ENCODE measurements around the gene MXD4.
"Not testable (repeated sequence)": the region's sequence is repeated elsewhere in the genome, so short reads cannot be mapped to it uniquely, and the experiment has no call there.

Gene MXD4

DNA sequence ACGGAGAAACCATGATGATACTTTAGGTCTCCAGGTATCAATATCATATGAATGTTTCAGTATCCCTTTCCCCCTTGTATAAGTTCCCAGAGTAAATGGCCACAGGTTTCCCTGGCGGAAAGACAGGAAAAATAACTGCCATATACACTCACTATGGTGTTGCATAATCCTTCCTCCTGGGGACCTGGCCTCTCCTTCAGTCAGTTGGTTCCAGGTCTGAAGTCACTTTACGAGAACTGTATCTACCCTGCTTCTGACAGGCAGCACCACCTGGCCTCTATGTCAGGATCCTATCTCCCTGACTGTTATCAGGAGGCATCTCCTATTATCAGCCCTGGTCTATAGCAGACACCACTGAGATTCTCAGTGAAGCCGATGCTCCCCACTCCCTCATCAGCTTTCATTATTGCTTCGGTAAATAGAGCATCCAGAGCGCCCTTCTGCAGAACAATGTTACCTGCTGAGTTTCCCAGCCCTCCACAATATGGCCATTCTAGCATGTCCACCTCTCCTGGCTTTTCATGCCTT is 42.6 kb downstream of the MXD4 start:
- no peak for DNase-seq

DNA sequence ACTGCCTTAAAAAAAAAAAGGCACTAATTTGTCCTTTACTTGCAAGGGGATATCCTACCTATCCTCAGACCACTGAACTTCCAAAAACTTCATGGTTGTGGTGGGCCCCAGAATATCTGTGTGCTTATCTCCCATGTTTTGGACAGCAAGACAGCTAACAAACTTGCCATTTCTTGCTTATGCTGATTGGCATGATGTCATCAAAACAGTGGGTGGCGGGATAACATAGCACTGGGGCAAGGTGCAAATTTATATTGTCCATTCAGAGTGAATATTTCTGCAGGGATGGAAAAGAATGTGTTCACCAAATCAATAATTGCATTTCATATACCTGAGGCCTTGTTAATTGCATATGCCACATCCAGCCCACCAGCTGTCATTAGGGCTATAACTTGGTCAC is 43.5 kb downstream of the MXD4 start:
- DNase-seq: no peak

DNA sequence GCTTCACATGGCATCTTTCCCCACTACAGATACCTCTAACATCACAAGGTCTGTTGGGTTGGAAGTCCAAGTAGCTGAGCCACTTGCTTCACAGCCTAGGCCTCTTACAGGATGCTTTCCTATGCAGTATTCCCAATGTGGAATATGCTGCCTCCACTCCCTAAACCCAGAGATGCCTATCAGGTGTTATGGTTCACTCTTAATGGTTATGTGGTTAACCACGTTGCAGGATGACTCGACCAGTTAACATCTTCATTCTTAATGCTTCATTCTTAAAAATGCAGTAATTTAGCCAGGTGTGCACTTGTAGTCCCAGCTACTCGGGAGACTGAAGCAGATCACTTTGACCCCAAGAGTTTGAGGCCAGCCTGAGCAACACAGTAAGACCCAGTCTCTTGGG is 44.2 kb downstream of the MXD4 start:
- peak; percentile 11 for DNase-seq

DNA sequence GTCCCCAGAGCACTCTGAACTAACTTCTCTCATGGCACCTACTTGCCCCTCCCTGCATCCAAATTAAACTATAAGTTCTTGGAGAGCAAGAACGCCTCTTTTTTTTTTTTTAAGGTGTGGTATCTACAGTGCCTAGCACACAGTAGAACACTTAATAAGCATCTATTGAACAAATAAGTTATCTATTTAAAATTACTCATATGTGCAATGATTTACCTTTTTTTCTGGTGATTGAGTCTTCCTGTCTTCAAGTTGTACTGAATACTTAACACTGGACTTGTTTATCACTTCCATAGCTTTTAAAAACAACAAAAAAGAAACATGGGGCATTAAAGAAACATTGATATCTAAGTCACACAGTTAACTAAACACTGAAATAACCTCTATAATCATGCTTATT is 49.1 kb downstream of the MXD4 start:
- DNase-seq: no peak

DNA sequence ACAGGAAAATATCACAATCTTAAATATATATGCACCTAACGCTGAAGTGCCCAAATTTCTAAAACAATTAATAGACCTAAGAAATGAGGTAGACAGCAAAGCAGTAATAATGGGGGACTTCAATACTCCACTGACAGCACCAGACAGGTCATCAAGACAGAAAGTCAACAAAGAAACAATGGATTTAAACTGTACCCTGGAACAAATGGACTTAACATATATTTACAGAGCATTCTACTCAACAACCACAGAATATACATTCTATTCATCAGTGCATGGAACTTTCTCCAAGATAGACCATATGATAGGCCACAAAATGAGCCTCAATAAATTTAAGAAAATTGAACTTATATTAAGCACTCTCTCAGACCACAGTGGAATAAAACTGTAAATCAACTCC is 59.1 kb downstream of the MXD4 start:
- not testable (repeated sequence) for DNase-seq

Data from fibroblast of skin of back (primary cell).